ENCODE results near the gene TNFRSF1A.

Gene TNFRSF1A

GRCh38 chr12:6369916-6370575, 28.2 kb upstream of the TNFRSF1A start:
- Histone ChIP-seq H3K36me3 (replicated peaks; ENCODE audit: low read depth, low read length) (no peaks in the 10 kb centered on the region), H2AFZ (ENCODE audit: low read depth, low read length) (no peak overlapping the region), H4K20me1 (ENCODE audit: insufficient read depth, low read length) (no peaks in the 10 kb centered on the region), H3K4me3 (ENCODE audit: low read length) (no peak overlapping the region), H3K9me3 (ENCODE audit: insufficient read depth, low read length) (no peaks in the 10 kb centered on the region), H3K4me2 (ENCODE audit: low read length) (no peak overlapping the region), H3K4me1 (ENCODE audit: low read length) (peaks cover 13% of the 10 kb centered on the region), H3K27me3 (ENCODE audit: low read depth, low read length) (peaks cover 17% of the 10 kb centered on the region), H3K79me2 (ENCODE audit: low read length) (no peaks in the 10 kb centered on the region), H3K27ac (ENCODE audit: low read length) (no peak overlapping the region), H3K9ac (ENCODE audit: low read length) (no peak overlapping the region)
- TF ChIP-seq EZH2phosphoT487 (IDR thresholded peaks at IDR 0.05; ENCODE audit: low read depth) (no peak), CTCF (IDR thresholded peaks at IDR 0.05; ENCODE audit: low read depth, low read length) (no peak)

- Histone ChIP-seq H3K4me1 (ENCODE audit: low read length) (peaks cover 13% of the 10 kb centered on the region), H3K4me3 (ENCODE audit: low read length) (no peak overlapping the region), H3K27me3 (ENCODE audit: low read depth, low read length) (peaks cover 9% of the 10 kb centered on the region; the same call in 1 of the 2 replicates), H3K27ac (ENCODE audit: low read length) (no peak overlapping the region), H3K4me2 (ENCODE audit: low read length) (no peak overlapping the region), H4K20me1 (ENCODE audit: insufficient read depth, low read length) (no peaks in the 10 kb centered on the region), H3K79me2 (ENCODE audit: low read length) (no peaks in the 10 kb centered on the region), H3K36me3 (replicated peaks; ENCODE audit: low read depth, low read length) (no peaks in the 10 kb centered on the region), H3K9me3 (ENCODE audit: insufficient read depth, low read length) (no peaks in the 10 kb centered on the region), H2AFZ (ENCODE audit: low read depth, low read length) (no peak overlapping the region), H3K9ac (ENCODE audit: low read length) (no peak overlapping the region)
- no peak for TF ChIP-seq EZH2phosphoT487 (IDR thresholded peaks at IDR 0.05; ENCODE audit: low read depth)
- TF ChIP-seq CTCF (IDR thresholded peaks at IDR 0.05; ENCODE audit: low read depth, low read length): no peak
These were observed 27.1 kb upstream of the TNFRSF1A start for GRCh38 chr12:6368906-6369525.

DNA sequence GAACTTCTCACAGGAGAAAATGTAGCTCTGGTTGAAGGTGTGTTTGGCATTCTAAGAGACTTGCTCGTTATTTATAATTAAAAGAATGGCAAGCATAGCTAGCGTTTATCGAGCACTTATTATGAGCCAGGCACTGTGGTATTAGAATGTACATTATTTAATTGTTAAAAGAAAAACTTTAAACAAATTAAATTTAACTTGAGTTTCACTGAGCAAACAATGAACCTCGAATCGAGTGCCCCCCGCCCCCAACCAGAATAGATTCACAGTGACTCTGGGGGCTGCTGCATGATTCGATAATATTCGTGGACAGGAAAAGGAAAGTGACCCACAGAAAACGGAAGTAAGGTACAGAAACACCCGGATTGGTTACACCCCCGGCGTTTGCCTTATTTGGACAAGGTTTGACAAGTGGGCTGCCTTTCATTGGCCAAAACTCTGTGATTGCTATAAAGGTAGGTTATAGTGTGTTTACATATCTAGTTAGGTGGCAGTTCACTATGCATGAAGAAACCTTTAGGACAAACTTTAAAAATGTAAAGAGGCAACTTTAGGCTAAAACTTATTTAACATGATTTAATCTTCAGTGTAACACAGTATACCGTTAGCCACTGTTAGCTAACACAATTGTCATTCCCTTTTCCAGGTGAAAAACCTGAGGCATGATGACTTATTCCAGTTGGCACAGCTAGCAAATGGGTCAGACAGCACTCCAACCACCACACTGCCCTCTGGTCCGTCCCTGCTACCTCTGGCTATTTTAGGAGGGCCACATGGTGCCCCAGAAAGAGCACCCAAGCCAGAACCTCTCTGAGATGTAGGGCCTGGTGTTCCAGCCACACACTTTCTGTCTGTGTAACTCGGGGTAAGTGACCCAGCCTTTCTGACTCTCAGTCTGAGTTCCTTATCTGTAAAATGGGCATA, 26.4 kb upstream of the TNFRSF1A start:
- Histone ChIP-seq H3K27me3 (ENCODE audit: low read depth, low read length) (0 out of 2 replicates have a peak, but pooled peaks cover 4% of the 10 kb centered on the region), H3K9me3 (ENCODE audit: insufficient read depth, low read length) (no peaks in the 10 kb centered on the region), H2AFZ (ENCODE audit: low read depth, low read length) (0 out of 2 replicates have a peak overlapping the region, but pooled peaks have one; percentile 4), H3K79me2 (ENCODE audit: low read length) (no peaks in the 10 kb centered on the region), H3K4me1 (ENCODE audit: low read length) (peaks cover 13% of the 10 kb centered on the region), H3K27ac (ENCODE audit: low read length) (no peak overlapping the region), H4K20me1 (ENCODE audit: insufficient read depth, low read length) (no peaks in the 10 kb centered on the region), H3K4me2 (ENCODE audit: low read length) (peak overlapping the region; percentile 30), H3K4me3 (ENCODE audit: low read length) (no peak overlapping the region), H3K36me3 (replicated peaks; ENCODE audit: low read depth, low read length) (no peaks in the 10 kb centered on the region), H3K9ac (ENCODE audit: low read length) (no peak overlapping the region)
- TF ChIP-seq EZH2phosphoT487 (IDR thresholded peaks at IDR 0.05; ENCODE audit: low read depth) (no peak), CTCF (IDR thresholded peaks at IDR 0.05; ENCODE audit: low read depth, low read length) (no peak)
